Measurements from ENCODE around the gene SMG6.

SMG6 gene

GRCh38 chr17:2309338-2310154 is 6.0 kb upstream of the SMG6 start:
- H3K9ac ChIP-seq (ENCODE audit: low read length), result no peak overlapping the region
- no peak overlapping the region for H3K4me3 ChIP-seq (ENCODE audit: insufficient read depth in 1 of 2, low read depth in 1 of 2, low read length in 2 of 2)
- H3K4me1 ChIP-seq (ENCODE audit: control insufficient read depth, insufficient read depth, low read depth, low read length), result peaks cover 2% of the 10 kb centered on the region
- no peaks in the 10 kb centered on the region for H3K27me3 ChIP-seq (ENCODE audit: control insufficient read depth in 1 of 2, insufficient read depth in 1 of 2, low read length in 2 of 2)
- H2AK5ac ChIP-seq (ENCODE audit: low read length, severe bottlenecking), result no peak overlapping the region
- WGBS, result 84% methylated on average over 6 of the region's 6 CpGs
- no peak overlapping the region for H3K4me2 ChIP-seq (ENCODE audit: low read length, poor library complexity, severe bottlenecking)
- H2BK12ac ChIP-seq (ENCODE audit: low read length in 2 of 2), result no peak overlapping the region
- no peak overlapping the region for H3K14ac ChIP-seq (ENCODE audit: low read length in 2 of 2)
- no peak overlapping the region for H2BK120ac ChIP-seq (ENCODE audit: low read depth, low read length)
- no peak overlapping the region for H4K91ac ChIP-seq (ENCODE audit: low read length)
- H3K36me3 ChIP-seq (ENCODE audit: control insufficient read depth in 1 of 2, insufficient read depth in 2 of 2, low read depth in 1 of 2, low read length in 2 of 2), result peaks cover 0 to 7% of the 10 kb centered on the region in 2 experiments
- H3K23ac ChIP-seq (ENCODE audit: low read length in 2 of 2), result no peak overlapping the region
- no peak overlapping the region for H2AFZ ChIP-seq (ENCODE audit: low read depth, low read length)
- DNase-seq, result peak; percentile 37
- H4K8ac ChIP-seq (ENCODE audit: low read length), result no peak overlapping the region
- H2BK5ac ChIP-seq (ENCODE audit: low read depth, low read length, poor library complexity, severe bottlenecking), result no peak overlapping the region
- H3K18ac ChIP-seq (ENCODE audit: low read depth in 1 of 2, low read length in 2 of 2), result no peak overlapping the region
- H3K9me3 ChIP-seq (ENCODE audit: control insufficient read depth, low read length), result no peaks in the 10 kb centered on the region
- H3K4ac ChIP-seq (ENCODE audit: low read depth in 1 of 2, low read length in 2 of 2), result no peak overlapping the region
- peaks cover 16% of the 10 kb centered on the region for H3K79me1 ChIP-seq (replicated peaks; ENCODE audit: low read length, poor library complexity, severe bottlenecking)
- no peak overlapping the region for H2BK15ac ChIP-seq (ENCODE audit: low read depth, poor library complexity, severe bottlenecking)
- no peak overlapping the region for H3K27ac ChIP-seq (ENCODE audit: low read length, poor library complexity, severe bottlenecking)

GRCh38 chr17:2304931-2305330 is 1.3 kb upstream of the SMG6 start:
- no peaks in the 10 kb centered on the region for H3K9me3 ChIP-seq (ENCODE audit: control insufficient read depth, low read length)
- 97% methylated on average over 3 of the region's 4 CpGs for WGBS
- no peak overlapping the region for H4K8ac ChIP-seq (ENCODE audit: low read length)
- no peak overlapping the region for H3K14ac ChIP-seq (ENCODE audit: low read length in 2 of 2)
- peaks cover 5 to 15% of the 10 kb centered on the region in 2 experiments for H3K36me3 ChIP-seq (ENCODE audit: control insufficient read depth in 1 of 2, insufficient read depth in 2 of 2, low read depth in 1 of 2, low read length in 2 of 2)
- no peak for DNase-seq
- H3K18ac ChIP-seq (ENCODE audit: low read depth in 1 of 2, low read length in 2 of 2), result no peak overlapping the region
- peaks cover 17% of the 10 kb centered on the region for H3K79me1 ChIP-seq (replicated peaks; ENCODE audit: low read length, poor library complexity, severe bottlenecking)
- H3K9ac ChIP-seq (ENCODE audit: low read length), result no peak overlapping the region
- H3K27me3 ChIP-seq (ENCODE audit: control insufficient read depth in 1 of 2, insufficient read depth in 1 of 2, low read length in 2 of 2), result no peaks in the 10 kb centered on the region
- no peak overlapping the region for H2BK12ac ChIP-seq (ENCODE audit: low read length in 2 of 2)
- H3K4me1 ChIP-seq (ENCODE audit: control insufficient read depth, insufficient read depth, low read depth, low read length), result peaks cover 11% of the 10 kb centered on the region
- no peak overlapping the region for H4K91ac ChIP-seq (ENCODE audit: low read length)
- H3K23ac ChIP-seq (ENCODE audit: low read length in 2 of 2), result no peak overlapping the region
- no peak overlapping the region for H2AFZ ChIP-seq (ENCODE audit: low read depth, low read length)
- no peak overlapping the region for H2BK15ac ChIP-seq (ENCODE audit: low read depth, poor library complexity, severe bottlenecking)
- H2BK120ac ChIP-seq (ENCODE audit: low read depth, low read length), result no peak overlapping the region
- H3K4me3 ChIP-seq (ENCODE audit: insufficient read depth in 1 of 2, low read depth in 1 of 2, low read length in 2 of 2), result no peak overlapping the region
- no peak overlapping the region for H3K4me2 ChIP-seq (ENCODE audit: low read length, poor library complexity, severe bottlenecking)
- no peak overlapping the region for H2AK5ac ChIP-seq (ENCODE audit: low read length, severe bottlenecking)
- H3K4ac ChIP-seq (ENCODE audit: low read depth in 1 of 2, low read length in 2 of 2), result no peak overlapping the region
- no peak overlapping the region for H3K27ac ChIP-seq (ENCODE audit: low read length, poor library complexity, severe bottlenecking)
- H2BK5ac ChIP-seq (ENCODE audit: low read depth, low read length, poor library complexity, severe bottlenecking), result no peak overlapping the region

- H3K9me3 ChIP-seq (ENCODE audit: control insufficient read depth, low read length), result no peaks in the 10 kb centered on the region
- peaks cover 18 to 33% of the 10 kb centered on the region in 2 experiments for H3K36me3 ChIP-seq (ENCODE audit: control insufficient read depth in 1 of 2, insufficient read depth in 2 of 2, low read depth in 1 of 2, low read length in 2 of 2)
- H2AK5ac ChIP-seq (ENCODE audit: low read length, severe bottlenecking), result no peak overlapping the region
- peak overlapping the region; percentile 87 for H2BK5ac ChIP-seq (ENCODE audit: low read depth, low read length, poor library complexity, severe bottlenecking)
- peaks cover 11% of the 10 kb centered on the region for H3K4me1 ChIP-seq (ENCODE audit: control insufficient read depth, insufficient read depth, low read depth, low read length)
- H3K4me2 ChIP-seq (ENCODE audit: low read length, poor library complexity, severe bottlenecking), result peak overlapping the region; percentile 73
- H3K14ac ChIP-seq (ENCODE audit: low read length in 2 of 2), result no peak overlapping the region
- H3K18ac ChIP-seq (ENCODE audit: low read depth in 1 of 2, low read length in 2 of 2), result peak overlapping the region in 1 of 2 experiments; percentile 97
- peak overlapping the region; percentile 98 for H3K9ac ChIP-seq (ENCODE audit: low read length)
- H3K79me1 ChIP-seq (replicated peaks; ENCODE audit: low read length, poor library complexity, severe bottlenecking), result peaks cover 28% of the 10 kb centered on the region
- H4K91ac ChIP-seq (ENCODE audit: low read length), result no peak overlapping the region
- peak overlapping the region; percentile 73 for H3K27ac ChIP-seq (ENCODE audit: low read length, poor library complexity, severe bottlenecking)
- no peak overlapping the region for H2BK15ac ChIP-seq (ENCODE audit: low read depth, poor library complexity, severe bottlenecking)
- WGBS, result 2% methylated on average over 9 of the region's 12 CpGs
- DNase-seq, result no peak
- no peak overlapping the region for H4K8ac ChIP-seq (ENCODE audit: low read length)
- H2BK12ac ChIP-seq (ENCODE audit: low read length in 2 of 2), result no peak overlapping the region
- H3K4me3 ChIP-seq (ENCODE audit: insufficient read depth in 1 of 2, low read depth in 1 of 2, low read length in 2 of 2), result peak overlapping the region; percentile 95 to 99
- H3K4ac ChIP-seq (ENCODE audit: low read depth in 1 of 2, low read length in 2 of 2), result peak overlapping the region; percentile 6
- H3K27me3 ChIP-seq (ENCODE audit: control insufficient read depth in 1 of 2, insufficient read depth in 1 of 2, low read length in 2 of 2), result no peaks in the 10 kb centered on the region
- peak overlapping the region; percentile 29 for H2AFZ ChIP-seq (ENCODE audit: low read depth, low read length)
- H2BK120ac ChIP-seq (ENCODE audit: low read depth, low read length), result no peak overlapping the region
- H3K23ac ChIP-seq (ENCODE audit: low read length in 2 of 2), result no peak overlapping the region
Observed at GRCh38 chr17:2302778-2303203, 794 bp downstream of the SMG6 start.

GRCh38 chr17:2299756-2300155 is 3.8 kb downstream of the SMG6 start:
- H3K14ac ChIP-seq (ENCODE audit: low read length in 2 of 2), result no peak overlapping the region
- H3K4me1 ChIP-seq (ENCODE audit: control insufficient read depth, insufficient read depth, low read depth, low read length), result peaks cover 16% of the 10 kb centered on the region
- no peak overlapping the region for H3K4ac ChIP-seq (ENCODE audit: low read depth in 1 of 2, low read length in 2 of 2)
- no peak overlapping the region for H3K23ac ChIP-seq (ENCODE audit: low read length in 2 of 2)
- H2BK5ac ChIP-seq (ENCODE audit: low read depth, low read length, poor library complexity, severe bottlenecking), result no peak overlapping the region
- H2BK120ac ChIP-seq (ENCODE audit: low read depth, low read length), result no peak overlapping the region
- no peak overlapping the region for H3K4me3 ChIP-seq (ENCODE audit: insufficient read depth in 1 of 2, low read depth in 1 of 2, low read length in 2 of 2)
- H2BK12ac ChIP-seq (ENCODE audit: low read length in 2 of 2), result no peak overlapping the region
- no peak overlapping the region for H4K91ac ChIP-seq (ENCODE audit: low read length)
- H4K8ac ChIP-seq (ENCODE audit: low read length), result no peak overlapping the region
- H3K18ac ChIP-seq (ENCODE audit: low read depth in 1 of 2, low read length in 2 of 2), result no peak overlapping the region
- no peaks in the 10 kb centered on the region for H3K9me3 ChIP-seq (ENCODE audit: control insufficient read depth, low read length)
- H3K27ac ChIP-seq (ENCODE audit: low read length, poor library complexity, severe bottlenecking), result no peak overlapping the region
- H3K36me3 ChIP-seq (ENCODE audit: control insufficient read depth in 1 of 2, insufficient read depth in 2 of 2, low read depth in 1 of 2, low read length in 2 of 2), result peaks cover 27 to 55% of the 10 kb centered on the region in 2 experiments
- DNase-seq, result no peak
- no peaks in the 10 kb centered on the region for H3K27me3 ChIP-seq (ENCODE audit: control insufficient read depth in 1 of 2, insufficient read depth in 1 of 2, low read length in 2 of 2)
- no peak overlapping the region for H3K9ac ChIP-seq (ENCODE audit: low read length)
- H3K79me1 ChIP-seq (replicated peaks; ENCODE audit: low read length, poor library complexity, severe bottlenecking), result peaks cover 39% of the 10 kb centered on the region
- no peak overlapping the region for H2BK15ac ChIP-seq (ENCODE audit: low read depth, poor library complexity, severe bottlenecking)
- H2AFZ ChIP-seq (ENCODE audit: low read depth, low read length), result no peak overlapping the region
- WGBS, result 97% methylated on average over 22 of the region's 22 CpGs
- no peak overlapping the region for H2AK5ac ChIP-seq (ENCODE audit: low read length, severe bottlenecking)
- H3K4me2 ChIP-seq (ENCODE audit: low read length, poor library complexity, severe bottlenecking), result no peak overlapping the region
